Mucosa of descending colon (tissue), 3 donors: Measurements from ENCODE around the gene CPNE4. TPM values are rescaled to one million over a fixed set of nuclear protein-coding genes. Genes with fewer than 3 reads are reported as not detected.

Source experiments
- ATAC-seq: fragments of 200-7000 bp; cut with Tn5 transposase; one replicate; pipeline ENCODE4 v1.9.1; 2020; ENCODE audit warnings: mild to moderate bottlenecking, moderate library complexity
- DNase-seq, 3 donors: peaks; one replicate each; pipeline ENCODE4 v3.0.0-alpha.2; 2020
- H3K36me3 ChIP-seq: fragments of 200-600 bp; one replicate; pipeline ENCODE4 v1.8.0; 2021; ENCODE audit warnings: low read depth, mild to moderate bottlenecking
- H3K4me1 ChIP-seq: fragments of 200-600 bp; one replicate; pipeline ENCODE4 v1.8.0; 2021; ENCODE audit warnings: low read depth, mild to moderate bottlenecking
- H3K4me3 ChIP-seq: fragments of 200-600 bp; one replicate; pipeline ENCODE4 v1.8.0; 2021; ENCODE audit warnings: mild to moderate bottlenecking
- H3K9me3 ChIP-seq: fragments of 200-600 bp; one replicate; pipeline ENCODE4 v1.8.0; 2021; ENCODE audit warnings: mild to moderate bottlenecking
- CTCF ChIP-seq: fragments of 200-600 bp; IDR thresholded peaks from one replicate; pipeline ENCODE4 v1.8.0; 2022; ENCODE audit warnings: antibody characterized with exemption, mild to moderate bottlenecking
- intact Hi-C, 2 donors: fragments of 100-400 bp; cut with DNase I in 1 of 2; cut with micrococcal nuclease in 1 of 2; formaldehyde crosslinking; loops; one replicate each; pipeline versions ENCODE4 v1.11.0 to v1.11.1; 2022; cut with DNase I, micrococcal nuclease
- total RNA-seq, 3 donors: library from RNA; stranded (reverse); fragmentation: NEBNext Ultra II Directional in 2 of 3; extraction: Animal tissue kit (Norgen Biotek cat#: 25700) in 2 of 3; gene quantifications; one replicate each; pipeline versions ENCODE4 v1.2.1 to v1.2.4, GENCODE V29; 2021 to 2023
- donor health status: DM: no; HTN: no; CAD: no; lungs with moderate emphysema.
- donor health status: DM: no; HTN: no; CAD: no.
- donor health status: DM: no; HTN: yes; CAD: no.

CPNE4 gene
- total RNA-seq, 3 donors from 2014 or later, result 0.96 to 3.0 (median 1.1) TPM

GRCh38 chr3:131735544-131735943 lies 299.3 kb downstream of the CPNE4 start:
- ATAC-seq (no peak), DNase-seq (no peak)
- no peak for TF ChIP-seq CTCF
- H3K36me3 ChIP-seq, result no peaks in the 10 kb centered on the region
- no peak overlapping the region for H3K4me3 ChIP-seq
- intact Hi-C loops, result no loop called here
- no peaks in the 10 kb centered on the region for H3K9me3 ChIP-seq
- H3K4me1 ChIP-seq, result no peaks in the 10 kb centered on the region

- Histone ChIP-seq H3K4me1 (no peaks in the 10 kb centered on the region), H3K36me3 (no peaks in the 10 kb centered on the region), H3K4me3 (no peak overlapping the region), H3K9me3 (no peaks in the 10 kb centered on the region)
- intact Hi-C loops, result no loop called here
- ATAC-seq (no peak), DNase-seq (no peak)
- TF ChIP-seq CTCF, result no peak
Observed at GRCh38 chr3:131735116-131735515, 299.7 kb downstream of the CPNE4 start.

GRCh38 chr3:131733086-131733841 lies 301.6 kb downstream of the CPNE4 start:
- Histone ChIP-seq H3K4me3 (no peak overlapping the region), H3K4me1 (no peaks in the 10 kb centered on the region), H3K36me3 (no peaks in the 10 kb centered on the region), H3K9me3 (no peaks in the 10 kb centered on the region)
- ATAC-seq (no peak), DNase-seq (no peak)
- no peak for TF ChIP-seq CTCF
- intact Hi-C loops, result no loop called here

- intact Hi-C loops, result no loop called here
- H3K4me3 ChIP-seq, result no peak overlapping the region
- H3K9me3 ChIP-seq, result no peaks in the 10 kb centered on the region
- no peaks in the 10 kb centered on the region for H3K4me1 ChIP-seq
- no peaks in the 10 kb centered on the region for H3K36me3 ChIP-seq
- ATAC-seq (no peak), DNase-seq (no peak)
- TF ChIP-seq CTCF, result no peak
Observed at GRCh38 chr3:131731709-131732108, 303.1 kb downstream of the CPNE4 start.

GRCh38 chr3:131730581-131730980 lies 304.2 kb downstream of the CPNE4 start:
- no peak for ATAC-seq
- H3K9me3 ChIP-seq, result no peaks in the 10 kb centered on the region
- DNase-seq, result no peak
- no peaks in the 10 kb centered on the region for H3K4me1 ChIP-seq
- no peak for TF ChIP-seq CTCF
- H3K4me3 ChIP-seq, result no peak overlapping the region
- H3K36me3 ChIP-seq, result no peaks in the 10 kb centered on the region
- intact Hi-C loops, result no loop called here

GRCh38 chr3:131729643-131730017 lies 305.2 kb downstream of the CPNE4 start:
- H3K36me3 ChIP-seq, result no peaks in the 10 kb centered on the region
- no peaks in the 10 kb centered on the region for H3K4me1 ChIP-seq
- no peak for ATAC-seq
- intact Hi-C loops, result no loop called here
- no peak for DNase-seq
- no peaks in the 10 kb centered on the region for H3K9me3 ChIP-seq
- H3K4me3 ChIP-seq, result no peak overlapping the region
- TF ChIP-seq CTCF, result no peak
